Lung (tissue), 10 donors: ENCODE data around the gene LRRC37A3. TPM values are rescaled to one million over a fixed set of nuclear protein-coding genes. Genes with fewer than 3 reads are reported as not detected.
A peak's percentile ranks its signal among the peaks of the same experiment; 100 is the strongest.
"Not testable (repeated sequence)": the region's sequence is repeated elsewhere in the genome, so short reads cannot be mapped to it uniquely, and the experiment has no call there.

Source experiments
- ATAC-seq: fragments of 200-7000 bp; cut with Tn5 transposase; one replicate; pipeline ENCODE4 v1.9.1; 2020; ENCODE audit warnings: moderate number of reproducible peaks; ENCODE audit not compliant: insufficient read depth, low FRiP score
- DNase-seq, 3 donors: peaks; one replicate each; pipeline ENCODE4 v3.0.0-alpha.2; 2013 to 2017
- H3K27ac ChIP-seq, 2 donors: one replicate each; pipeline ENCODE4 v1.5.1; 2013; ENCODE audit warnings: mild to moderate bottlenecking in 2 of 2, moderate library complexity in 2 of 2, control low read depth in 1 of 2, inconsistent platforms in 1 of 2, low read depth in 1 of 2, low read length in 1 of 2
- H3K27me3 ChIP-seq, 3 donors: one replicate each; pipeline ENCODE4 v1.5.1; 2013; ENCODE audit warnings: low read length in 2 of 3; ENCODE audit not compliant: control insufficient read depth in 3 of 3, insufficient read depth in 3 of 3
- H3K36me3 ChIP-seq, 4 donors: one replicate each; pipeline ENCODE4 v1.5.1; 2013; ENCODE audit warnings: low read length in 4 of 4, mild to moderate bottlenecking in 1 of 4, moderate library complexity in 1 of 4; ENCODE audit not compliant: control insufficient read depth in 4 of 4, insufficient read depth in 4 of 4
- H3K4me1 ChIP-seq, 5 donors: one replicate each; pipeline ENCODE4 v1.5.1; 2013; ENCODE audit warnings: low read length in 5 of 5, mild to moderate bottlenecking in 2 of 5, moderate library complexity in 1 of 5; ENCODE audit not compliant: control insufficient read depth in 5 of 5, insufficient read depth in 5 of 5
- H3K4me3 ChIP-seq: one replicate; pipeline ENCODE4 v1.5.1; 2013; ENCODE audit warnings: mild to moderate bottlenecking, control low read depth, moderate library complexity
- H3K9ac ChIP-seq, 2 donors: one replicate each; pipeline ENCODE4 v1.5.1; 2013; ENCODE audit warnings: low read length in 2 of 2, control low read depth in 1 of 2; ENCODE audit not compliant: insufficient read depth in 1 of 2
- H3K9me3 ChIP-seq, 4 donors: one replicate each; pipeline ENCODE4 v1.5.1; 2013; ENCODE audit warnings: low read length in 3 of 4, mild to moderate bottlenecking in 1 of 4, moderate library complexity in 1 of 4; ENCODE audit not compliant: control insufficient read depth in 4 of 4, insufficient read depth in 3 of 4
- WGBS, 2 donors: extraction: QIAGEN DNeasy Blood & Tissue Kit; methylation state at CpG; one replicate each; pipeline ENCODE4 v1.1.7; 2013; 5-methylcytosine and 5-hydroxymethylcytosine counted together
- polyA plus RNA-seq, 2 donors: library from polyadenylated mRNA; stranded (reverse); fragments of 200-250 nt; gene quantifications; one replicate each; pipeline ENCODE4 v1.2.1, GENCODE V29; 2013
- total RNA-seq, 2 donors: library from RNA; depleted of rRNA in 1 of 2; stranded (reverse); fragments of >200 nt in 1 of 2; gene quantifications; one replicate each; pipeline ENCODE4 v1.2.1, GENCODE V29; 2014 to 2021
- donor health status: Bipolar disorder and iron deficiency.
- donor health status: healthy.
- donor health status: DM: yes; HTN: yes; CAD: no.

The LRRC37A3 gene
- total and polyA plus RNA-seq, 4 donors: 1.1 to 19.7 (median 7.7) TPM

DNA sequence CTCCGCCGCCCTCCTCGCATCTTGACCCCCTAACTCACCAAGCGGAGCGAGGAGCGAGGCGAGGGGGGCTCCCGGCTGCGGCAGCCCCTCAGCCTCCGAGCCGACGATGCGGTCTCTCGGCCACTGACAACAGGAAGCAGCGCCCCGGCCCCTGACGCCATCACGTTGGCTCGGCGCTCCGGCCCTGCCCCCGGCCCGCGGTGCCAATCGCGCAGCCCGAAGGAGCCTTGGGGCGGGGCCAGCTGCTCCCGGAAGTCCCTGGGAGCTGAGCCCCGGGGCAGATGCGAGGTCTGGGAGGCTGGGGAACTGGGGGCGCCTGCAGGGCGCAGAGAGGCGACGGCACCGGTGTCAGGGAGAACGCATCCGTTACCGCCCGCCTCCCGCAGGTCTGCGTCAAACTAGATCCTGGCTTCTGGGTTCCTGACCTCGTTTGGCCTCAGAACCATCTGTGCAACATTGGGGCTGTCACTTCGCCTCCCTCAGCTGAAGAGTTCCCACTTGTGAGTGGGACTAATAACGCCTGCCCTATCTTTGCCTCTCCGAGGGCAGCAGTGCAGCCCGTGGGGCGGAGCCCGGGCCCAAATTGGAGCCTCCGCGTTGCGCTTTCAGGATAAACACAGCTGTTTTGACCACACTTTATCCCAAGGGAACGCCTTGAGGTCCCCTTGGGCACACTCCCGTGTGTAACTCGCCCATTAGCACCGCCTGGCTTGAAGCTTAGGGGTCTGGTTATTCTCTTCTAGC, 82.1 kb downstream of the LRRC37A3 start:
- not testable (repeated sequence) for H3K9me3 ChIP-seq, H3K27me3 ChIP-seq, H3K36me3 ChIP-seq, H3K4me1 ChIP-seq
- 0% methylated on average over 42 to 54 of the region's 56 CpGs for WGBS, 2 donors
- DNase-seq: peak; percentile 85 to 90 (median 89)
- H3K4me3 ChIP-seq: peak overlapping the region; percentile 65
- peak; percentile 93 for ATAC-seq
- peak overlapping the region; percentile 64 to 88 for H3K27ac ChIP-seq
- H3K9ac ChIP-seq: peak overlapping the region in 1 of 2 donors; percentile 55

DNA sequence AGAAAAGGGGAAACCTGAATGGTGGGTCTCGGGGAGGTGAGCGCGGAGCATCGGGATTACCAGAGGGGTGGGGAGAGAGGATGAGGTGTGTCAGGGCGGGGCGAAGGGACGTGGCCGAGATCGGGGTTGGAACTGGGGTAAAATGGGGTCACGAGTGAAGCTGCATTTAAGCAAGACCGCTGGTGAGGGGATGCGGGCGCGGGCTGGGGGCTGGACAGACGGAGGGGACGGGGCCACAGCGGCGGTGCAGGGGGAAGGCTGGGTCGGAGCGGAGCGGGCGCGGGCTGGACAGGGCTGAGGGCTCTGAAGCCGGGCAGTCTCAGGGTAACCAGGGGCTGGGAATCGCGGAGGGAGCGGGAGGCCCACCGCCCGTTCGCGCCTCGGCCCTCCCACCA, 82.7 kb downstream of the LRRC37A3 start:
- WGBS, 2 donors: 1 to 2% methylated on average over 10 to 26 of the region's 32 CpGs
- peak overlapping the region in 1 of 2 donors; percentile 55 for H3K9ac ChIP-seq

DNA sequence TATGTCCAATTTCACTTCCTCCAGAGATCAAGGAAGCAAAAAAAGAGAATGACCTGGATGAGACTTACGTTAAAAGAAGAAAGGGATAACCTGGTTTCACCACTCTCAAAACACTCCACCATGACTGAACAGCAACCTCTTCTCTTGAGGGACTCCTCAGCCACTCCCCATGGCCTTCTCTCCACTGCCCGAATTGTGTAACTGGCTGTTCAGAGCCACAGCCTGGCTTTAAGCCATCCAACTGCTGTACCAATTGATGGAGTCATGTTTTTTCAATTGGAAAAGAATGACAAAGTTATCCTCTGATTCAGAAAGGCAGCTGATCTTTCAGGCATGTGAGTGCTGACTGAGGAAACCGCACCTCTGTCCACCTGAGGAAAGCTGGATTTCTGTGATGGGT, 85.2 kb downstream of the LRRC37A3 start:
- peak in 1 of 3 donors; percentile 2 for DNase-seq

More for the DNA sequence above, 82.7 kb downstream of the LRRC37A3 start:
- ATAC-seq (peak; percentile 23), DNase-seq (peak in 1 of 3 donors; percentile 13)
- not testable (repeated sequence) for H3K4me1 ChIP-seq, H3K36me3 ChIP-seq, H3K27me3 ChIP-seq, H3K9me3 ChIP-seq
- Histone ChIP-seq H3K4me3 (peak overlapping the region; percentile 65), H3K27ac (peak overlapping the region; percentile 61 to 88)

DNA sequence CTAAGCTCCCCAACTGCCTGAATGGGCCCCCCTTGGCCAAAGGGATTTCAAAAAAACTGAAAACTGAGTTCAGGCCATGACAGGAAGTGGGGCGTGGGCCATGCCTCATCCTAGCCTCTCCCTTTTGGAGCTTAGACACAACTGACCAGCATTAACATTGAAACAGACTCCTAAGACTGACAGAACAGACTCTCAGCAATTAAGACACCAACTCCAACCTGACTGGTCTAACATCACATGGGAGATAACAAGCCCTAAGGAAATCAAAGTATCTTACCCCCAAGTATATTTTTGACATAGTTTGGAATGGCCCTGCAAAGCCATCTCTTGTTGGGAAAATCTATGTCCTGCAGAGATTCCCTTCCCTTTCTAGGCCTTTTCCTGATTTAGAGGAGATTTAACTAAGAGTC, 88.6 kb downstream of the LRRC37A3 start:
- H3K4me1 ChIP-seq, H3K4me3 ChIP-seq, H3K27ac ChIP-seq, H3K9ac ChIP-seq, H3K36me3 ChIP-seq, H3K27me3 ChIP-seq, ATAC-seq, H3K9me3 ChIP-seq, DNase-seq: not testable (repeated sequence)
- 60 to 71% methylated on average over 1 of the region's 1 CpG for WGBS, 2 donors

More for the DNA sequence above, 85.2 kb downstream of the LRRC37A3 start:
- H3K9me3 ChIP-seq, H3K27me3 ChIP-seq, H3K27ac ChIP-seq, H3K36me3 ChIP-seq, H3K9ac ChIP-seq, H3K4me1 ChIP-seq, H3K4me3 ChIP-seq: not testable (repeated sequence)
- WGBS, 2 donors: 39 to 55% methylated on average over 3 of the region's 3 CpGs
- ATAC-seq: peak; percentile 2

DNA sequence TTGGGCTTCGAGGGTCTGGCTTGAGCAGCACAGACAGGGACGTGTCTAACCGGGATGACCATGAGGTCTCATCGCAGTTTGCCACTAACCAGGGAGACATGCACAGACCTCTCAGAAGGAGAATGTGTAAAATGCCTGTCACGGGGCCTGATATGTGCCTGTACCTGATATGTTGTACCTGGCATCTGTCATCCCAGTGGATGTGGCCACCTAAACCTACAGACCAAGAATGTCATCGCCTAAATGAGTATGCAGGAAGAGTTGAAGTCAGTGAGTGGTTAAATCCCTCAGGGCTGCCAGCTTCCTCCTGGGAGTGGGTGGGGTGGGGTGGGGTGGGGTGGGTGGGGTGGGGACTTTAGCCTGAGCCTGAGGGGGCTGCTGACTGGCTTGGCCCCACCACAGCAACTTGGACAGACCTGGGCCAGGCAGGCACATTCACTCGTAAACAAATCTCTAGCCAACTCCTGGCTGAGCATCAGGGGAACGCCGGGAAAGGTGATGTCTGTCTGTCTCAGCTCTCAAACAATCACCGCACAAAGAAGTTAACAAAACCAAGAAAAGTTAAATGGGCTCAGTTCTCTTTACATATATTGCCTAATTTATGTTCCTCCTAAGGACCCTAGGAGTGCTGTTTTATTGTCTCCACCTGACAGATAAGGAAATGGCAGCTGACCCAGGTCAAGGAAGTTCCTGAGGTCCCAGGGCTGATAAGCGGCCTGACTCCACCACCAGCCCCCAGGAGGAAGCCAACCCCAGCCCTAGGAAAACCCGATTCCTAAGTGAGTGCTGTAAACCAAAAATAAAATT, 89.3 kb downstream of the LRRC37A3 start:
- H3K9ac ChIP-seq, DNase-seq, H3K9me3 ChIP-seq, H3K4me1 ChIP-seq, H3K27me3 ChIP-seq, H3K27ac ChIP-seq, H3K4me3 ChIP-seq, ATAC-seq, H3K36me3 ChIP-seq: not testable (repeated sequence)
- WGBS, 2 donors: 53 to 59% methylated on average over 11 of the region's 12 CpGs

DNA sequence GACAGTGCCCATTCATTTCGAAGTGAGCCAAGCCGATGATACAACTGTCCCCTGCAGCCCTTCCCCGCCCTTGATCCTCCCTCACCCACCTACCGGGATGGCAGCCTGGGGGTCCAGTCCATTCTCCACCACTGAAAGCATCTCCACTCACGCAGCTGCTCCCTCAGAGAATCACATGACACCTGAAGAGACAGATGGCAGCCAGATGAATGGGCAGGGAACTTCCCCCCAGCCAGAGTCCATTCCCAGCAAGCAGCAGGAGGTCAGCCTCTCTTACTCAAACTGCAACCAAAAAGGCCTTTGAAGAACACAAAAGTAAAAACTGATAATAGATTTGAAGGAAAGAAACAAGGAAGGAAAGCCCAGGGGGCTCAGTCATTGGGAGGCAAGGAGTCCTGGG, 90.2 kb downstream of the LRRC37A3 start:
- H3K4me3 ChIP-seq, H3K27me3 ChIP-seq, H3K9me3 ChIP-seq, ATAC-seq, DNase-seq, H3K27ac ChIP-seq, H3K4me1 ChIP-seq, H3K9ac ChIP-seq, H3K36me3 ChIP-seq: not testable (repeated sequence)
- 86 to 92% methylated on average over 4 to 5 of the region's 5 CpGs for WGBS, 2 donors

DNA sequence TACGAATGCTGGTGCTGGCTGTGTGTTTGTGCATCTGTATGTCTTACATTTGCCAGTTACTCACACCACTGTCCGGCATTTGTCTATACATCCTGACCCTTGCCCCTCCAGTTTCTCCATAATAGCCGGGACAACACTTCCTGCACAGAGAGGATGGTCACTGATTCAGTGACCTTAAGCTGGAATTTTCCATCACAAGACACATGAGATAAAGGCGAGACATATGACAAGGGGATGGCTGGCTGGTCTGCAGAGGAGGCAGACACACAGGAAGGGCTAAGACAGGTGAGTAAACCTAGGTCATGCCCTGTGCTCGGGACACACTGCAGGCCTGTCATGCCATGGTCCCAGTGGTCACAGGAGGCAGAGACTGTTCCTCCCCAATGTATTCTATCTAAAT, 100.4 kb downstream of the LRRC37A3 start:
- H3K9me3 ChIP-seq, H3K4me1 ChIP-seq, H3K27ac ChIP-seq, H3K9ac ChIP-seq, H3K27me3 ChIP-seq, H3K4me3 ChIP-seq, DNase-seq, ATAC-seq: not testable (repeated sequence)
- H3K36me3 ChIP-seq: peaks cover 0 to 28% (median 4%) of the 10 kb centered on the region in 4 donors
- WGBS, 2 donors: 85 to 89% methylated on average over 5 of the region's 5 CpGs

DNA sequence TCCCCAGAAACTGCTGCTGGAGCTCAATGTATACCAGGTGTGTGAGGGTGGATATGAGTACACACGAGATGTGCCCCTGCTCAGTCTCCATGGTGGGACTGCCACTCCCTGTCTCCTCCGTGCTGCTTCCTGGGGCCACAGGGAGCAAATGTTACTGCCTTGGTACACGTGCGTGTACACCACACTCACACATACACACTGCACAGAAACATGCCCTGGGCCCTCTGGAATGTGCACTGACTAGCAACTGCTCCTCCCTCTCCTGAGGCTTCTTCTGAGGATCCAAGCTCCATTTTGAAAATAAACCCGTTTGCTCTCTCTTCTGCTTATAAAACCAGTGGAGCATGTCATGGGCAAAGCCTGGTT, 103.5 kb downstream of the LRRC37A3 start:
- ATAC-seq: not testable (repeated sequence)

More for the DNA sequence above, 103.5 kb downstream of the LRRC37A3 start:
- not testable (repeated sequence) for H3K9me3 ChIP-seq, DNase-seq, H3K4me3 ChIP-seq, H3K9ac ChIP-seq, H3K4me1 ChIP-seq, H3K27me3 ChIP-seq
- Histone ChIP-seq H3K36me3 (peaks cover 0 to 13% (median 2%) of the 10 kb centered on the region in 4 donors), H3K27ac (peak overlapping the region in 1 of 2 donors; percentile 53)
- 79 to 82% methylated on average over 3 to 5 of the region's 5 CpGs for WGBS, 2 donors
